K562 (cell line): ENCODE results near the gene ANXA3. TPM values are rescaled to one million over a fixed set of nuclear protein-coding genes. Genes with fewer than 3 reads are reported as not detected.

ENCODE experiments used
- BCL6 ChIP-seq: fragments of 250-450 bp; sonication (Bioruptor Pico); IDR thresholded peaks from 2 replicates; pipeline ENCODE4 v1.4.0; 2020
- CTBP1 ChIP-seq: fragments of 450-650 bp; IDR thresholded peaks from 2 replicates; pipeline ENCODE4 v1.6.1; 2016; ENCODE audit warnings: borderline replicate concordance
- CXXC5 ChIP-seq: fragments of 250-450 bp; sonication (Bioruptor Pico); IDR thresholded peaks from 2 replicates; pipeline ENCODE4 v1.8.0; 2022; ENCODE audit warnings: inconsistent platforms, mild to moderate bottlenecking, moderate library complexity
- KLF13 ChIP-seq: fragments of 450-650 bp; IDR thresholded peaks from 2 replicates; pipeline ENCODE4 v1.6.1; 2016; ENCODE audit warnings: missing genetic modification characterization, low read depth, mild to moderate bottlenecking, missing compliant biosample characterization, moderate library complexity, borderline replicate concordance
- NR1H2 ChIP-seq: sonication (generic); formaldehyde crosslinking; IDR thresholded peaks from 2 replicates; pipeline ENCODE4 v1.4.0; 2020; ENCODE audit warnings: mild to moderate bottlenecking, missing genetic modification reagents
- NR4A1 ChIP-seq, 2 experiments: fragments of 250-450 bp in 1 of 2; fragments of 450-650 bp in 1 of 2; sonication (Bioruptor Pico) in 1 of 2; IDR thresholded peaks; 2 replicates each; pipeline versions ENCODE4 v1.4.0 to v1.6.1; 2016 to 2020; ENCODE audit warnings: mild to moderate bottlenecking in 2 of 2, missing compliant biosample characterization in 1 of 2, missing genetic modification characterization in 1 of 2, moderate library complexity in 1 of 2
- NUFIP1 ChIP-seq: fragments of 450-650 bp; IDR thresholded peaks from 2 replicates; pipeline ENCODE4 v1.6.1; 2018; ENCODE audit not compliant: partially characterized antibody
- SRSF1 ChIP-seq: fragments of 200-400 bp; formaldehyde crosslinking; IDR thresholded peaks from 2 replicates; pipeline ENCODE4 v1.6.1; 2017; ENCODE audit warnings: mild to moderate bottlenecking, low read depth, low read length, moderate library complexity
- TAL1 ChIP-seq: fragments of 450-650 bp; IDR thresholded peaks from 2 replicates; pipeline ENCODE4 v1.6.1; 2016; ENCODE audit warnings: mild to moderate bottlenecking
- TGIF2 ChIP-seq: sonication (generic); formaldehyde crosslinking; IDR thresholded peaks from 2 replicates; pipeline ENCODE4 v1.8.1; 2022; ENCODE audit warnings: mild to moderate bottlenecking, missing genetic modification reagents, moderate library complexity
- ZBTB1 ChIP-seq: sonication (generic); formaldehyde crosslinking; IDR thresholded peaks from 2 replicates; pipeline ENCODE4 v1.8.1; 2023; ENCODE audit warnings: missing genetic modification reagents, low read depth, mild to moderate bottlenecking, borderline replicate concordance
- ZC3H11A ChIP-seq: IDR thresholded peaks from 2 replicates; pipeline ENCODE4 v1.6.1; 2012; ENCODE audit warnings: low read depth, low read length, improper control_type of control experiment
- ZNF124 ChIP-seq: sonication (generic); formaldehyde crosslinking; IDR thresholded peaks from 2 replicates; pipeline ENCODE4 v1.8.1; 2022; ENCODE audit warnings: missing genetic modification reagents
- ZNF140 ChIP-seq: fragments of 250-450 bp; sonication (Bioruptor Pico); IDR thresholded peaks from 2 replicates; pipeline ENCODE4 v1.8.0; 2021; ENCODE audit warnings: moderate library complexity, mild to moderate bottlenecking, inconsistent platforms
- ZNF143 ChIP-seq: sonication (generic); formaldehyde crosslinking; IDR thresholded peaks from 2 replicates; pipeline ENCODE4 v1.9.0; 2022; ENCODE audit warnings: mild to moderate bottlenecking, missing genetic modification reagents
- ZNF239 ChIP-seq: fragments of 250-450 bp; sonication (Bioruptor Pico); IDR thresholded peaks from 2 replicates; pipeline ENCODE4 v1.4.0; 2020; ENCODE audit warnings: mild to moderate bottlenecking
- ZNF583 ChIP-seq: fragments of 250-450 bp; sonication (Bioruptor Pico); IDR thresholded peaks from 2 replicates; pipeline ENCODE4 v1.4.0; 2020
- ZNF699 ChIP-seq: fragments of 250-450 bp; sonication (Bioruptor Pico); IDR thresholded peaks from 2 replicates; pipeline ENCODE4 v1.8.0; 2021; ENCODE audit warnings: mild to moderate bottlenecking, moderate library complexity; ENCODE audit not compliant: insufficient replicate concordance
- ZZZ3 ChIP-seq: fragments of 450-650 bp; IDR thresholded peaks from 2 replicates; pipeline ENCODE4 v1.6.1; 2016; ENCODE audit warnings: antibody characterized with exemption, mild to moderate bottlenecking, moderate library complexity
- polyA plus RNA-seq, 8 experiments: library from polyadenylated mRNA; depleted of rRNA in 4 of 8; stranded (reverse) in 5 of 8; unstranded in 3 of 8; fragments of >200 nt; fragmentation: Nextera tagmentation in 2 of 8; fragmentation: Illumina TruSeq in 1 of 8; extraction: Ambion mirVana in 2 of 8; extraction: Trizol in 1 of 8; gene quantifications; 2 replicates each; pipeline versions ENCODE4 v1.2.1 to v1.2.3, GENCODE V29; 2011 to 2014; ENCODE audit warnings: inconsistent platforms in 1 of 8, missing spikeins in 1 of 8
- total RNA-seq, 7 experiments: library from RNA; depleted of rRNA in 6 of 7; stranded (reverse); fragments of >200 nt in 6 of 7; fragmentation: Illumina TruSeq in 2 of 7; extraction: Trizol in 2 of 7; gene quantifications; 2 replicates each; pipeline versions ENCODE4 v1.2.1 to v1.2.3, GENCODE V29; 2011 to 2021; ENCODE audit warnings: low replicate concordance in 1 of 7
- TF ChIP-seq, protein P1 (sequence below), 2 experiments: IDR thresholded peaks in 1 of 2; conservative IDR thresholded peaks in 1 of 2; 2 replicates each; pipeline ENCODE4 v1.6.1; 2016; ENCODE audit warnings: low read depth in 2 of 2, mild to moderate bottlenecking in 1 of 2, missing compliant biosample characterization in 1 of 2, missing genetic modification characterization in 1 of 2, moderate library complexity in 1 of 2
- TF ChIP-seq, protein P2 (sequence below): fragments of 450-650 bp; formaldehyde crosslinking; IDR thresholded peaks from 2 replicates; pipeline ENCODE4 v1.4.0; 2020; ENCODE audit warnings: mild to moderate bottlenecking, moderate library complexity
- TF ChIP-seq, protein P3 (sequence below): fragments of 450-650 bp; formaldehyde crosslinking; IDR thresholded peaks from 2 replicates; pipeline ENCODE4 v1.4.0; 2022; ENCODE audit warnings: missing genetic modification characterization

ANXA3 gene
- total and polyA plus RNA-seq, 9 of the 15 experiments (the other 6 are each of a cell fraction or from before 2014, with no cell fraction given) = 6.3 to 15.5 (median 9.8) TPM

DNA sequence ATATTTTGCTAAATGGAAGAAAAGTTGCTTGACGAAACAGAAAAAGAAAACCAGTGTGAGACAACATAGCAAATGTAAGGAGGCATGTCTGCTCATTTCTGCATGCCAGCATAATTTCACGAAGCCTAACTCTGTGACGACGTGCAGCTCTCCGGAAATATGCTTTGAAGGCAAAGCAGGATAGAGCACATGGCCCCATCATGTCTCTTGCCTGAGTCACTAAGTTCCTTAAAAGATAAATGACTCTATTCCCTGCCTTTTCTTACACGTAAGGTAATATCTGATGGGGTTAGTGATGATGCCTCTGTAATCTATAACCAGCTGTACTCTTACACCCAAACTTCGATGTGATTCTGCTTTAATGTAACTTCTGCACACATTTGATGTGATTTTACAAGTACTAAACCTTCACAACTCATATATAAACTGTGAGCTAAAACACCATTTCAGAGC lies 64.5 kb downstream of the ANXA3 start (continued):
- TF ChIP-seq, protein P1, sequence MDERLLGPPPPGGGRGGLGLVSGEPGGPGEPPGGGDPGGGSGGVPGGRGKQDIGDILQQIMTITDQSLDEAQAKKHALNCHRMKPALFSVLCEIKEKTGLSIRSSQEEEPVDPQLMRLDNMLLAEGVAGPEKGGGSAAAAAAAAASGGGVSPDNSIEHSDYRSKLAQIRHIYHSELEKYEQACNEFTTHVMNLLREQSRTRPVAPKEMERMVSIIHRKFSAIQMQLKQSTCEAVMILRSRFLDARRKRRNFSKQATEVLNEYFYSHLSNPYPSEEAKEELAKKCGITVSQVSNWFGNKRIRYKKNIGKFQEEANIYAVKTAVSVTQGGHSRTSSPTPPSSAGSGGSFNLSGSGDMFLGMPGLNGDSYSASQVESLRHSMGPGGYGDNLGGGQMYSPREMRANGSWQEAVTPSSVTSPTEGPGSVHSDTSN (CRISPR knock-in tag; IDR thresholded peaks at IDR 0.05; ENCODE audit: low read depth) = no peak
- TF ChIP-seq, protein P1 (tag; conservative IDR thresholded peaks at IDR 0.05; ENCODE audit: low read depth) = peak; percentile 44; the same call in 1 of the 2 replicates
- TF ChIP-seq CXXC5 (CRISPR knock-in tag) (peak; percentile 62), TAL1 (0 out of 2 replicates have a peak, but pooled peaks have one; percentile 3), BCL6 (CRISPR knock-in tag) (no peak), TGIF2 (no peak), ZNF124 (no peak), SRSF1 (no peak), NR1H2 (no peak), ZBTB1 (CRISPR knock-in tag) (no peak), CTBP1 (peak; percentile 56; the same call in 1 of the 2 replicates), ZNF583 (CRISPR knock-in tag) (no peak), ZNF239 (CRISPR knock-in tag) (peak; percentile 36; the same call in 1 of the 2 replicates), KLF13 (tag) (no peak), ZC3H11A (no peak), ZNF140 (CRISPR knock-in tag) (no peak), NUFIP1 (no peak), NR4A1 (CRISPR knock-in tag; IDR thresholded peaks at IDR 0.05) (no peak), NR4A1 (tag; IDR thresholded peaks at IDR 0.05) (0 out of 2 replicates have a peak, but pooled peaks have one; percentile 46), ZNF699 (CRISPR knock-in tag) (no peak), ZZZ3 (no peak), ZNF143 (CRISPR knock-in tag) (no peak)
- TF ChIP-seq, protein P2, sequence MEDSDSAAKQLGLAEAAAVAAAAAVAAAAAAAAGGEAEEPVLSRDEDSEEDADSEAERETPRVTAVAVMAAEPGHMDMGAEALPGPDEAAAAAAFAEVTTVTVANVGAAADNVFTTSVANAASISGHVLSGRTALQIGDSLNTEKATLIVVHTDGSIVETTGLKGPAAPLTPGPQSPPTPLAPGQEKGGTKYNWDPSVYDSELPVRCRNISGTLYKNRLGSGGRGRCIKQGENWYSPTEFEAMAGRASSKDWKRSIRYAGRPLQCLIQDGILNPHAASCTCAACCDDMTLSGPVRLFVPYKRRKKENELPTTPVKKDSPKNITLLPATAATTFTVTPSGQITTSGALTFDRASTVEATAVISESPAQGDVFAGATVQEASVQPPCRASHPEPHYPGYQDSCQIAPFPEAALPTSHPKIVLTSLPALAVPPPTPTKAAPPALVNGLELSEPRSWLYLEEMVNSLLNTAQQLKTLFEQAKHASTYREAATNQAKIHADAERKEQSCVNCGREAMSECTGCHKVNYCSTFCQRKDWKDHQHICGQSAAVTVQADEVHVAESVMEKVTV (CRISPR knock-in tag) = no peak
- TF ChIP-seq, protein P3, sequence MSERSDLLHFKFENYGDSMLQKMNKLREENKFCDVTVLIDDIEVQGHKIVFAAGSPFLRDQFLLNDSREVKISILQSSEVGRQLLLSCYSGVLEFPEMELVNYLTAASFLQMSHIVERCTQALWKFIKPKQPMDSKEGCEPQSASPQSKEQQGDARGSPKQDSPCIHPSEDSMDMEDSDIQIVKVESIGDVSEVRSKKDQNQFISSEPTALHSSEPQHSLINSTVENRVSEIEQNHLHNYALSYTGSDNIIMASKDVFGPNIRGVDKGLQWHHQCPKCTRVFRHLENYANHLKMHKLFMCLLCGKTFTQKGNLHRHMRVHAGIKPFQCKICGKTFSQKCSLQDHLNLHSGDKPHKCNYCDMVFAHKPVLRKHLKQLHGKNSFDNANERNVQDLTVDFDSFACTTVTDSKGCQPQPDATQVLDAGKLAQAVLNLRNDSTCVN = no peak
